Measurements from ENCODE around the gene CST4.
"Not testable (repeated sequence)": the region's sequence is repeated elsewhere in the genome, so short reads cannot be mapped to it uniquely, and the experiment has no call there.

The CST4 gene, protein sequence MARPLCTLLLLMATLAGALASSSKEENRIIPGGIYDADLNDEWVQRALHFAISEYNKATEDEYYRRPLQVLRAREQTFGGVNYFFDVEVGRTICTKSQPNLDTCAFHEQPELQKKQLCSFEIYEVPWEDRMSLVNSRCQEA

DNA sequence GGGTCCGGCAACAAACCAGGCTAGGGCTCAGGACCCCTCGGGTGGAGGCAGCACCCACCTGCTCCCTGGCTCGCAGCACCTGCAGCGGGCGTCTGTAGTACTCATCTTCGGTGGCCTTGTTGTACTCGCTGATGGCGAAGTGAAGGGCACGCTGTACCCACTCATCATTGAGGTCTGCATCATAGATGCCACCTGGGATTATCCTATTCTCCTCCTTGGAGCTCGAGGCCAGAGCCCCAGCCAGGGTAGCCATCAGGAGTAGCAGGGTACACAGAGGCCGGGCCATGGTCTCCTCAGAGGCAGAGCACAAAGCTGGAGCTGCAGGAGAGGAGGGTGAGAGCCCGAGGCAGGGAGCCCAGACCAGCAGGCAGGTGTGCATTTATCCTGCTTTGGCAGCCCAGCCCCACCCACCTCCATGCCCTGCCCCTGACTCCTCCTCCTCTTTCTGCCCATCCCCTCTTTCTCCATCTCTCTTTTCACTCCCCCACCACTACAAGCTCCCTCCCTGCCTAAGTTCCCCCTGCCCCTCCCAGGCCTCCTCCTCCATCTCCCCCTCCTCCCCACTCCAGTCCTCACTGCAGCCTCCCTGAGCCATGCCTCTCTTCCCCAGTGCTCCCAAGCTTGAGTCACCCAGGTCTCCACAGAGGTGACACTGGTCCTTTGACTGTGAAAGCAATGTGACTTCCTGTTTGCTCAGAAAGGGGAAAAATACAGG lies at the start of gene CST4:
Gene CST4 (minus strand): TSS at position 355 of the 715 bp plus-strand sequence. CDS start 69 bp downstream, at position 286.
- not testable (repeated sequence) for DNase-seq (ENCODE audit: low read depth in 2 of 2)

DNA sequence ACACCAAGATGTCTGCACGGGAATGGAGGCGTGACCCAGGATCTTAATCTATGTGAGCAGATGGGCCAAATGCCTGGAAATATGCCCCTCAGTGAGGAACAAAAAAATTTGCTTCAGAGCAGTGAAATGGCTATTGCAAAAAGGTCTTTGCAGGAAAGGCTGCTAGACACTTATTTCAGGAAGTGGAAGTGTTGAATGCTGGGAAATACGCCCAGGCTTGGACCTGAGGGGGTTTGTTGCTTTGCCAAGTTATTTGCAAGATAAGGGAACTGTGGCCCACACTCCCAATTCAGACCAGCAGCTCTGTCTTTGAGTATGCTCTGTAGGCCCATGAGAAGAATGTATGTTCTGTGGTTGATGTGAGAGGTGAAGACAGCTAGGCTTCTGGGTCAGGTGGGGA lies 46.6 kb upstream of the CST4 start:
- not testable (repeated sequence) for DNase-seq (ENCODE audit: low read depth in 2 of 2)

DNA sequence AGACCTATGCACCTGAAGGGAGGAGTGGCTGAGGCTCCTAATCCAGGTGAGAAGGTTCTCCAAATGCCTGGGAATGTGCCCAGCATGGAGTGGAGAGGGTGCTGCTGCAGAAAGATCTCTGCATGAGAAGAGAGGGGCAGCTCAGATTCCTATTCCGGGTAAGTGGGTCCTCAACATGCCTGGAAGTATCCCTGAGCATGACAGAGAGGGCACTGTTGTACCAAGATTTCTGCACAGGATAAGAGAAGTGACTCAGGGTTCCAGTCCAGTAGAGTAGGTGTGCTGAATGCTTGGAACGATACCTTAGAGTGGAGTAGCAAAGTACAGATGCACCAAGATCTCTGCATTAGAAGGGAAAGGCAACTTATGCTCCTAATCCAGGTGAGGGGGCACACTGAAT lies 46.1 kb upstream of the CST4 start:
- DNase-seq (ENCODE audit: low read depth in 2 of 2): not testable (repeated sequence)

DNA sequence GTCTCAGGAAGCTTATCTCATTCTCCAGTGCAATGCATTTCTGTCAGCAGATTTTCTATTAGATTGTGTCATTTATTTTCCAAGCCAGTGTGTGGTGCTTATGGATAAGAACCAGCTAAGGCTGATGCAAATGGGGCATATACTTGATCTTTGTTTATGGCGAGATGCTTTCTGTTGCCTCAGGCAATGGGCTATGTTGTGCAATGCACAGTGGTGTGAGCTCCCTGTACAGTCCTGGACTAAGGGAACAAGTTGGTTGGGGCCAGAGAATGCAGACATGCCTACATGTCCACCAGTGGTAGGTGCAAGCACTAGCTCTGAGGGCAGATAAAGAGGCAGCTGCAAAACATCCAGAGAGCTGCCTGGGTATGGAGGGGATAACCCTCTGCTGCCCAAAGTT lies 45.6 kb upstream of the CST4 start:
- DNase-seq (ENCODE audit: low read depth in 2 of 2): not testable (repeated sequence)

DNA sequence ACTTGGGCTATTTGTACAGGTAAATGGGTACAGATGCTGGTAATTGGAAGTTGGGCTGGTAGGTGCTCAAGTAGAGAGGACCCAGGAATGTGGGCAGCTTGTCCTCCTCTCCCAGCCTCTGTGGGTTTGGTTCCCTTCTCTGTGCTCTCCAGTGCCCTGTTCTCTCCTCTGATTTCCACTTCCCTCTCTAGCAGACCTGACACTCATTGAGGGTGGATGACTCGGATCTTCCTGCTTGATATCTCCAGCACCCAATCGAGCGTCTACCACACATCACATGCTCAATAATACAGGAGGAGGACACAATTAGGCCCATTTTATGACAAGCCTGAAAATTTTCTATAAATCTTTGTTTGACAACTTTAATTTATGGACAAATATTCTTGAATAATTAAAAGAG lies 38.2 kb upstream of the CST4 start:
- DNase-seq (ENCODE audit: low read depth in 2 of 2): no peak

DNA sequence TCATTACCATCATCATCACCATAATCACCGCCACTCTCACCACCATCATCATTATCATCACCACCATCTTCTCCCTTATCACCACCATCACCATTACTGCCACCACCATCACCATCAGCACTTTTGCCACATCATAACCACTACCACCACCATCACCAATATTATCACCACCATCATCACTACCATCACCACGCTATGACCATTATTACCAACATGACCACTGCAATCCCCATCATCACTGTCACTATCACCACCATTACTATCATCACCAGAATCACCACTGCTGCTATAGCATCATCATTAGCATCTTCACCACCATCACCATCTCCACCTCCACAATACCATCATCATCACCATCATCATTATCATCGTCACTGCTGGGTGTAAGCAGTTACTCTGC lies 36.3 kb upstream of the CST4 start:
- DNase-seq (ENCODE audit: low read depth in 2 of 2): no peak

DNA sequence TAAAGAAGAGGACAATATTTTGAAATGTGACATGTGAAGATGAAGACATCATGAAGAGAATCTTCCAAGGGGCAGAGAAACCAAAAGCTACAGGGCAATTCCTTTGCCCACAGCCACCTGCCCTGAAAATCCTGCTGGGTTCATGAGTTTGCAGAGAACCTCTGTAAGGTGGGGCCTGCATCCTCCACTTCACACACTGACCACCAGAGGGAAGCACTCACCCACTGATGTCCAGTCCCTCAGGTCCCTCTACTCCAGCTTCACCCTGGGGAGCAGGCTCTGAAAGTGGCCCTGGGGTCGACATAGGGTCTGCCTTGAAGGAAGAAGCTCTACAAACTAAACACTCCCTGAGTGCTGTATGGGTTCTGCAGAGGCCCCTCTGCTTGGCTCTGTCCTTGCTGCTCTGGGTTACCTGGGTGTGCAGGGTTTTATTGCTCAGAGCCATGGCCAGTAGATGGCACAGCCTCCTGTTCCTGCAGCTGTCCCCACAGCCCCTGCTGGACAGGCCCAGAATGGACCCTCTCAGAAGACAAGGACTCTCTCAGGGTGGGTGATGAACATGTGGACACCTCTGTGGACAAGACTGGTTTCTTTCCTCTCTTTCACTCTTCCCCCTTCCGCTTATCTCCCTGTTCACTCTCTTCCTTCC lies 34.9 kb upstream of the CST4 start:
- not testable (repeated sequence) for DNase-seq (ENCODE audit: low read depth in 2 of 2)

DNA sequence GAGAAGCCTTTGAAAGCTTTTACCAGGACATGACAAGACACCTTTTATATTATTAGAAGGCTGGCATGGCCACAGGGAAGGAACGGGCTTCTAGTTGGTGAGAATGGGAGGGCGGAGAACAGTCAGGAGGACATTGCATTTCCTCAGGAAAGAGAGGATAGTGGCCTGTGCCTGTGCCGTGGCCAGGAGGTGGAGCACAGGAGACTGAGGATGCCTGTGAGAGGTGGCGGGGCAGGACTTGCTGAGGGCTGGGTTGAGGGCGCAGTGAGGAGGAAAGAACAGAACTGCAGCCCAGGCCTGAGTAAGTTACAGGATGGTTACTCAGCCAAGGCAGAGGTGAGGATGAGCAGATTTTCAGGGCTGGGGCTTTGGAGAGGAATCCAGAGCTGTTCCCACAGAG lies 34.0 kb upstream of the CST4 start:
- not testable (repeated sequence) for DNase-seq (ENCODE audit: low read depth in 2 of 2)

DNA sequence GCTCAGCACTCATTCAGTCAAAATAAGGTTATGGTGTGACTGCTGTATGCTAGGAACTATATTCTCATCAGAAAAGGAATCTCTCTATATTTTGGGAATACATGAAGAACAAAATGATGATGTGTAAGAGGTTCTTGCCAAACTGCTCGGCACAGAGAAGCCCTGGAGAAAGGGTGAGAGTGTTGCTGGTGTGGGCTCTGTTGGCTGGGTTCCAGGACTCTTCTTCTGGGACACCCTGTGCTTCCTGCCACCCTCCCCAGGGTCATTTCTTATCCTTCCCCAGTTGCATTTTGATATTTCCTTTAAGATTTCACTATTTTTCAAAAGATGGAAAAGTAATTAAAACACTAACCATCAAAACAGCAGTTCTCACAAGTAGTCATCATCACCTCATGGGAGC lies 33.1 kb upstream of the CST4 start:
- DNase-seq (ENCODE audit: low read depth in 2 of 2): no peak

DNA sequence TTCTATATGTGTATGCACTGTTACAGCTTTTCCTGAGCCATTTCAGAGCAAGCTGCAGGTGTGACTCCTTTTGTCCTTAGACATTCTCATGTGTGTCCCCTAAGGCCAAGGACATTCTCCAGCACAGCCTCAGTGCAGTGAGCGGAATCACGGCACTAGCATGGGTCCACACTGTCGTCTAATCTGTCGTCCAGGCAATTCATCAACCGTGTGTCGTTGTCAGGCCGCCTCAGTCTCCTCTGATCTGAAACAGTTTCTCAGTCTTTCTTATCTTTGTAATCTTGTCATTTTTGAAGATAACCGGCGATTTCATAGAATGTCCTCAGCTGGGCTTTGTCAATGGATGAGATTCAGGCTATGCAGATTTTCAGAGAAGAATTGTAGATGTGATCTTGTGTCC lies 30.5 kb upstream of the CST4 start:
- not testable (repeated sequence) for DNase-seq (ENCODE audit: low read depth in 2 of 2)

DNA sequence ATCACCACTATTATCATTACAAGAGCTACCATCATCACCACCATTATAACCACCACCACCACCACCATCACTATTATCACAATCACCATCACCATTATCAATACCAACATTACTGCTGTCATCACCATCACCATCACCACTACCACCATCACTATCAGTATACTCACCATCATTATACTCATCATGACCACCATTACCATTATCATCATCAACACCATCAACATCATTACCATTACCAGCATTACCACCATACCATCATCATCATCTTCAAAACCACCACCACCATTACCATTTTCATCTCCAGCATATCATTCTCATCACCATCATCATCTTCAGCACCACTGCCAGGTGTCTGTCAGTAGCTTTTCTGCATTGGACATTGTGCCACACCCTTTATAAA lies 22.9 kb upstream of the CST4 start:
- DNase-seq (ENCODE audit: low read depth in 2 of 2): not testable (repeated sequence)

DNA sequence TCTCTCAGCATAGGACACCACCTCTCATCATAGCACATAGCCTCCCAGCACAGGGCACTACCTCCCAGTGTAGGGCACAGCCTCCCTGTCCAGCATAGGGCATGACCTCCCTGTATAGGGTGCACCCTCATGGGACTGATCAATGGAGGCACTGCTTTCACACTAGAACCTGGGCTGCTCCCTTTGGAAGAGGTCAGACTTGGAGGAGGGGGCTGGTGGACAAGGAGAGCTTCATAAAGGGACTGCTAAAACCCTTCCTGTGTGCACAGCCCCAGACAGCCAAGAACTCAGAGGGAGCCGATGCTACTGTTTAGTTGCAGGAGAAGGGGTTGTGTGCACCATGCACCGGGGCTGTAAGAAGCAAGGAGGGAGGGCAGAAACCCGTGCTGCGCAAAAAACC lies 21.9 kb upstream of the CST4 start:
- no peak for DNase-seq (ENCODE audit: low read depth in 2 of 2)

DNA sequence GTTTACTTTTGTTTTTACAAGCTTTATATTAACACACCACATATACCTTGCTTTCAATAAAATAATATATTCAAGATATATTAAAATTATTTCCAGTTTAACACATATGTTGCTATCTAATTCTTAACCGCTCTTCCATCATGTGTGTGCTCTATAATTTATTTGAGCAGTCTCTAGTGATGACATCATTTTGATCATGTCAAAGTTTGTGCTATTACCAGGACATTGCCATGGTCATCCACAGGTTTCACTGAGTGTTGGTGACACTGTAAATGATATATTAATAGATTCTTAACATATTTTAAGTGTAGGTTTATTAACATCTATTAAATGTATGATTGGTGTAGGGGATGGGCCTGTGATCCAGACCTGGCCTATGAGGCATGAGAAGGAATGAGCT lies 17.1 kb upstream of the CST4 start:
- DNase-seq (ENCODE audit: low read depth in 2 of 2): no peak

DNA sequence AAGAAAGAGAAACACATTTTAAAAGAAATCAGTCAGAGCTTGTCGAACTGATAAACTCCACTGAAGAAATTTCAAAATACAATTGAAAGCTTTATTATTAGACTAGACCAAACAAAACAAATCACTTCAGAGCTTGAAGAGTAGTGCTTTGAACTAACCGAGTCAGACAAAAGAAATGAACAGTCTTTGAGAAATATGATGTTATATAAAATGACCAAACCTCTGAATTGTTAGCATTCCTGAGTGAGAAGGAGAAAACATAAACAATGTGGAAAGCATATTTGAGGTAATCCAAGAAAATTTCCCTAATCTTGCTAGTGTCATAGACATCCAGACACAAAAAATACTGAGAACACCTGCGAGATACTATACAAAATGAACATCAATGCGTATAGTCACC lies 13.2 kb upstream of the CST4 start:
- DNase-seq (ENCODE audit: low read depth in 2 of 2): no peak

DNA sequence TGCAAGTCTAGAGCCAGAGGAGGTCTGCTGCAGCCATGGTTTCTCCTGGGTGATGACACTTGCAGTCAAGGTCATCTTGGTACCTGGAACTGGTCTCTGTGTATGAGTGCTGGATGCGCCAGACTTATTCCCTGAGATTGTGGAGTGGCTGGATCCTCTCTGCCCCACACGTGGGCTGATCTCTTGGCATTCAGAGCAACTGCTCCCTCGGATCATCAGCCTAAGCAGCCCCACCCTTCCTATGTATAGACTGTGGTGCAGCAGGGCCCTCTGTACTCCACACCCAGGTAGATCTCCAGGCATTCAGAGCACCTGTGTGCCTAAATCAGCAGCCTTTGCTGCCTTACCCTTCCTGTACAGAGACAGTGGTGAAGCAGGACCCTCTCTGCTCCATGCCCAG lies 12.1 kb upstream of the CST4 start:
- no peak for DNase-seq (ENCODE audit: low read depth in 2 of 2)

DNA sequence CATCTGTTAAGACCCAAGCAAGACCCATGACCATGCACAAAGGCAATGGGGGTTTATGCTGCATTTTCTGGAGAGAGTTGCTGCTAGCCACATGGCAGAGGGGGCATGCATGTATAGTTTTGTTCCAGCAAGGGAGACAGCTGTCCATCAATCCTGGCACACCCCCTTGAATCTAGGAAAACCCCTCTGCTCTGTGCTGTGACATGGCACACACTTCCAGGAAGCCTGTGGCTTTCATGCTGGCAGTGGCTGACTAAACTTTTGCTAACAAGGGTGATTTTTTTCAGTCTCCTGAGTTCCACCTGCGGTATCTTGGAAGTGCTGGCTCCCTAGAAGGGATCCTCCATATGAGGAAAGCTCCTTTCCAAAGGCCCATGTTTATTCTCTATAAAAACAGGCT lies 9.1 kb upstream of the CST4 start:
- DNase-seq (ENCODE audit: low read depth in 2 of 2): no peak

DNA sequence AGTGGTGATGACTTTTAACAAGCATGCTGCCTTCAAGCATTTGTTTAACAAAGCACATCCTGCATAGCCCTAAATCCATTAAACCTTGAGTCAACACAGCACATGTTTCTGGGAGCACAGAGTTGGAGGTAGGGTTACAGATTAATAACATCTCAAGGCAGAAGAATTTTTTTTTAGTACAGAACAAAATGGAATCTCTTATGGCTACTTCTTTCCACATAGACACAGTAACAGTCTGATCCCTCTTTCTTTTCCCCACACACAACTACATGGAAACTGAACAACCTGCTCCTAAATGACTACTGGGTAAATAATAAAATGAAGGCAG lies 6.2 kb upstream of the CST4 start:
- DNase-seq (ENCODE audit: low read depth in 2 of 2): not testable (repeated sequence)

DNA sequence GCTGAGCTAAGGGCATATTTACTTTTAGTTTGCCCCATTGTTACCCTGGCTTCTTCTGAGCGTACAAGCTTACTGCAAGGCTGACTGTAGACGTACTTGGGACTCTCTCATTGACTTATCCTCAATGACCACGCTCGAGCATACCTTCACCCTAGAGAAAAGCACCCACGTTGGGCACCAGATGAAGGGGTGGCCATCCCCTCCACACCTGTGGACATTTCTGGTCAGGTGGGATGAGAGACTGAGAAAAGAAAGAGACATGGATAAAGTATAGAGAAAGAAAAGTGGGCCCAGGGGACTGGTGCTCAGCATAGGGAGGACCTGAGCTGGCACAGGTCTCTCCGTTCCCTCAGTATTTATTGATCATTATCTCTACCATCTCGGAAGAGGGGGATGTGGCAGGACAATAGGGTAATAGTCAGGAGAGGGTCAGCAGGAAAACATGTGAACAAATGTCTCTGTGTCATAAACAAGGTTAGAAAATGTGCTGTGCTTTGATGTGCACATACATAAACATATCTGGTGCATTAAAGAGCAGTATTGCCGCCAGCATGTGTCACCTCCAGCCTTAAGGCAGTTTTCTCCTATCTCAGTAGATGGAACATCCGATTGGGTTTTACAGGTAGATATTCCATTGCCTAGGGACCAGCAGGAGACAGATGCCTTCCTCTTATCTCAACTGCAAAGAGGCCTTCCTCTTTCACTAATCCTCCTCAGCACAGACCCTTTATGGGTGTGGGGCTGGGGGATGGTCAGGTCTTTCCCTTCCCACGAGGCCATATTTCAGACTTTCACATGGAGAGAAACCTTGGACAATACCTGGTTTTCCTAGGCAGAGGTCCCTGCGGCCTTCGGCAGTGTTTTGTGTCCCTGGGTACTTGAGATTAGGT lies 5.6 kb upstream of the CST4 start:
- not testable (repeated sequence) for DNase-seq (ENCODE audit: low read depth in 2 of 2)

DNA sequence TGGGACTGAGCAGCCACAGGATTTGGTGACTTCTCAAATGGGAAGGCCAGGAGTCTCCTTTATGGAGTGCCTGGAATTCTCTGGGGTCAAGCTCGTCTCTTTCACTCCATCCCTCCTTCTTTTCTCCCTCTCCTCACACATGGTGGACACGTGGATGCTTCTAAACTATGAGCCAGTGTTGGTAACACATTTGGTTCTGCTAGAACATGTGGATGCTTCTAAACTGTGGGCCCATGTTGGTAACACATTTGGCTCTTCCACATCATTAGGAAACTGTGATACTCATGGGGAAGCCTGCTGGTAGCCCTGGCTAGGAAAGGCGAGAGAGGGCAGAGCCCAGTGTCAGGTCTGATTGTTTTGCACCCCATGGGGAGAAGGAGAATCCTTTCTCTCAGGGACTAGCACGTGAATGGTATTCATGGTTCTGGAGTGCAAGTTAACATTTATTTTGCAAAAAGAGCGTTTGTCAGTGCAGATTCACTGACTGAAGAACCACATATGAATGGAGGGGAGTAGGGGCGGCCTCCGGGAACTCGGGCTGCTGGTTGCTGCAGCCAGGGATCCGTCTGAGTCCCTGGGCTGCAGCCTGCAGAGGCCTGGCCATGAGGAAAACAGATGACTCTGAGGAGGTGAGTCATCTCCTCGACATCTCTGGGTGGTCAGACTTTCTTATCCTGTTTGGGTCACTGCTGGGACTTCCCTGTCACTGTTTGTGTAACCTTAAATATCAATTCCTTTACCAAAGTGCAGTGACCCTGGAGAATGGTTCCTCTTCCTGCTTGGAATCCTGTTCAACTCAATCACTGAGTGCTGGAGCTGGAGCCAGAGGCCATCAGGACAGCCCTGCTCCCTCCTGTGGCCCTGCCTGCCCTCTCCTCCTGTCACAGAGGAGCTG lies 4.1 kb upstream of the CST4 start:
- DNase-seq (ENCODE audit: low read depth in 2 of 2): not testable (repeated sequence)

DNA sequence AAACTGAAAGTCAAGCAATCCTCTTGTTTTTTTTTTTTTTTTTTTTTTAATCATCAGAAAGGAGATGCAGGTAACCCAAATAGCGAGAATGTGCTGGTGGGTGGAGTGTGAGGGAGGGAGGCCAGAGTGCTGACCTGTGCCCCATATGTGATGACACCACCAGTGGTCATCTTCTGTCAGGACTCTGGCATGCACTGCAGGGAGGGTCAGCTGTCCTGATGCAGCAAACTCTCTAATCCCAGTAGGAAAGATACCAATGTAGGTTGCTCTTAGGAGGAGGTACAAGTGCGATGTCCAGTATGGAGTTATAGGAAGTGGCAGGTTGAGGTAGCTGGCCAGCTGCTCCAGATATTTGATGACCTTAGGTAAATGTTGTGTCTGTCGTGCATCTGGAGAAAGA lies 2.8 kb upstream of the CST4 start:
- no peak for DNase-seq (ENCODE audit: low read depth in 2 of 2)

DNA sequence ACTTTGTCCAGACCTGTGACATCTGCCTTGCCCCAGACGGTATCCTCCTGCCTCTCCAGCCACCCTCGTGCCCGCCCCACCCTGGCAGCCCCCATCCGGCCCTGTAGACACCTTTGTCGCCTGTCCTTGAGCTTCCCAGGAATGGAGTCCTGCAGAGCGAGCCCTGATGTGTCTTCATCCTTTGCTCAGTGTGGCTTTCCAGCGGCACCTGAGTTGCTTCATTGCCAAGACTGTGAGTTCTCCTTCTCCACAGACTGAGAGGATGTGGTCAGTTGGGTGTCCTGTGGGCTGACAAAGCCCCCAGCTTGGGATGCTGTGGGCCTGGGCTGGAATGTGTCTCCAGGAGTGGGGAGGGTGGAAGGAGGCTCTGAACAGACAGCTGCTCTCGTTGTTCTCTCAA lies 1.7 kb upstream of the CST4 start:
- DNase-seq (ENCODE audit: low read depth in 2 of 2): no peak

DNA sequence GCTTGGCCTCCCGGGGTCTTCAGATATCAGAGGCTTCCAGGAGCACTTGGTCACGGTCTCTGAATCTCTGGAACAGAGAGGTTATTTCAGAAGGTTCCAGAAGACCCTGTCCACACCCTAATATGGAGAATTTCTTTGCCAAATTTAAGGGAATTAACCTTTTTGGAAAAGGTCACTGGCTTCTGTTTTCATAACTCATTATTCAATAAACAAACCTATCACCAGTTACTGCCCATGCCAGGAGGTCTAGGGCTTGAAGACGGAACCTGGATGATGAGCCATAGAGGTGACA lies 507 bp upstream of the CST4 start:
- DNase-seq (ENCODE audit: low read depth in 2 of 2): no peak
